MM.1S (cell line): ENCODE data around the gene C1QB.

Experiments used
- DNase-seq: peaks from one replicate; pipeline ENCODE4 v3.0.0-alpha.2; 2015
- H2AFZ ChIP-seq: fragments of 300-600 bp; sonication (generic); 2 replicates; pipeline ENCODE4 v1.6.0; 2016; ENCODE audit warnings: antibody characterized with exemption, low read length
- H3F3A ChIP-seq: fragments of 300-600 bp; sonication (generic); 2 replicates; pipeline ENCODE4 v1.6.1; 2016; ENCODE audit warnings: mild to moderate bottlenecking, antibody characterized with exemption, low read length, moderate library complexity, mixed read lengths; ENCODE audit not compliant: insufficient read depth
- H3K27ac ChIP-seq: fragments of 300-600 bp; sonication (generic); 2 replicates; pipeline ENCODE4 v1.5.1; 2016; ENCODE audit warnings: mild to moderate bottlenecking, low read length
- H3K27me3 ChIP-seq: fragments of 300-600 bp; sonication (generic); replicated peaks from 2 replicates; pipeline ENCODE4 v1.6.0; 2016; ENCODE audit warnings: low read length; ENCODE audit not compliant: insufficient read depth
- H3K36me3 ChIP-seq: fragments of 300-600 bp; sonication (generic); replicated peaks from 2 replicates; pipeline ENCODE4 v1.6.1; 2016; ENCODE audit warnings: mild to moderate bottlenecking, low read length, mixed read lengths; ENCODE audit not compliant: insufficient read depth
- H3K4me1 ChIP-seq: fragments of 300-600 bp; sonication (generic); 2 replicates; pipeline ENCODE4 v1.6.1; 2016; ENCODE audit warnings: low read length, mixed read lengths
- H3K4me2 ChIP-seq: fragments of 300-600 bp; sonication (generic); 2 replicates; pipeline ENCODE4 v1.6.0; 2016; ENCODE audit warnings: low read depth, low read length
- H3K4me3 ChIP-seq: fragments of 300-600 bp; sonication (generic); 2 replicates; pipeline ENCODE4 v1.5.1; 2016; ENCODE audit warnings: low read length, mixed read lengths
- H3K79me2 ChIP-seq: fragments of 300-600 bp; sonication (generic); 2 replicates; pipeline ENCODE4 v1.6.1; 2016; ENCODE audit warnings: mixed run types, low read length, mixed read lengths
- H3K9ac ChIP-seq: fragments of 300-600 bp; sonication (generic); 2 replicates; pipeline ENCODE4 v1.6.1; 2016; ENCODE audit warnings: low read length, mixed read lengths
- H3K9me2 ChIP-seq: fragments of 300-600 bp; sonication (generic); replicated peaks from 2 replicates; pipeline ENCODE4 v1.6.1; 2016; ENCODE audit warnings: mild to moderate bottlenecking, low read length, mixed read lengths; ENCODE audit not compliant: insufficient read depth
- H3K9me3 ChIP-seq: fragments of 300-600 bp; sonication (generic); replicated peaks from 2 replicates; pipeline ENCODE4 v1.6.1; 2016; ENCODE audit warnings: mild to moderate bottlenecking, low read length, mixed read lengths; ENCODE audit not compliant: insufficient read depth
- H4K20me1 ChIP-seq: fragments of 300-600 bp; sonication (generic); 2 replicates; pipeline ENCODE4 v1.6.1; 2016; ENCODE audit warnings: mild to moderate bottlenecking, low read length, moderate library complexity, mixed read lengths; ENCODE audit not compliant: insufficient read depth
- EZH2 ChIP-seq: fragments of 300-600 bp; sonication (generic); optimal IDR thresholded peaks from 2 replicates; pipeline ENCODE3; 2017; ENCODE audit warnings: low read depth, mild to moderate bottlenecking, antibody characterized with exemption, low read length, mixed read lengths
- EZH2phosphoT487 ChIP-seq: fragments of 300-600 bp; sonication (generic); IDR thresholded peaks from 2 replicates; pipeline ENCODE4 v1.6.1; 2018; ENCODE audit warnings: antibody characterized with exemption, low read length
- TF ChIP-seq, protein P1 (sequence below): fragments of 300-600 bp; sonication (generic); IDR thresholded peaks from 2 replicates; pipeline ENCODE4 v1.5.1; 2016; ENCODE audit warnings: antibody characterized with exemption, low read length, mixed read lengths

C1QB gene

DNA sequence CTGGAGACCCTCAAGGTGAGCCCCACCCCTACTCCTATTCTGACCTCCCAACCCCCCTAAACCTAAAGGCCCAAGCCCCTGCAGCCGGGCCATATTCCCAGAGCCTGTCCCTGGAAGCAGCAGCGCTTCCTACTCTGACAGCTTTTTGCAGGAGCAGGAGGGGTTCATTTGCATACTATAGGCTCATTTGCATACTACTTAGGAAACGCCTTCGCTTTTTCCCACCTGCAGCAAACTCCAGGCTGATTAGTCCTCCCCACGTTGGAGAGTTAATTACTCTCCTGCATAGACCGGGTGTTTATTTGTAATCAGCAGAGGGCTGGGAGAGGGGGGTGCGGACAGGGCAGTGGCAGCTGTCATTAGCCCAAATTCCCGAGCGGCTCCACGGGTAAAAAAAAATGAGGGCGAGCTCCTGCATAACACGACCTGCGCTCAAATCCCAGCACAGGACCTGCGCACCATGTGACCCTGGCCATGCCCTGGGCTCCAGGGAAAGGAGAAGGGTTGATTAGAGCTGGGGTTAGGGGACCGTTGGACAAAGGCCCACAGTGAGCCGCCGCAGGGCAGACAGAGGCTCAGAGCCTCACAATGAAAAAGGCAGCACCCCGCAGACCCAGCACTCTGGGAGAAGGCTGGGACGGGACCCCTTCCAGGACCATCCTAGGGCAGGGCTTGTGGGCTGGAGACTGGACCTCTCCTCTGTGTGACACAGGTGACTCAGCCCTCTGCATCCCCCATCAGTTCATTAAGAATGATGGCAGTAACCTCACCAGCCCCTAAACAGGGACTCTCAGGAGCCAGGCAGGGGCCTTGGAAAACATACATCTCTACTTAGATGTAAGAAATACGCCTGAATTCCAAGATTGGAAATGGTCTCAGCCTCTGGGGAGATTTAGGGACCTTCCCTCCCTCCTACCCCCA is 26.5 kb upstream of the C1QB start:
- Histone ChIP-seq H3K36me3 (no peaks in the 10 kb centered on the region), H3K79me2 (no peaks in the 10 kb centered on the region), H3K9me3 (no peaks in the 10 kb centered on the region), H2AFZ (no peak overlapping the region), H3K4me2 (no peak overlapping the region), H3K27me3 (peaks cover 96% of the 10 kb centered on the region), H3K4me3 (no peak overlapping the region), H3K9ac (no peak overlapping the region), H3K9me2 (no peaks in the 10 kb centered on the region), H3F3A (no peaks in the 10 kb centered on the region), H3K27ac (no peak overlapping the region), H3K4me1 (no peaks in the 10 kb centered on the region), H4K20me1 (no peaks in the 10 kb centered on the region)
- no peak for DNase-seq
- no peak for TF ChIP-seq EZH2
- TF ChIP-seq EZH2phosphoT487: no peak
- TF ChIP-seq, protein P1, sequence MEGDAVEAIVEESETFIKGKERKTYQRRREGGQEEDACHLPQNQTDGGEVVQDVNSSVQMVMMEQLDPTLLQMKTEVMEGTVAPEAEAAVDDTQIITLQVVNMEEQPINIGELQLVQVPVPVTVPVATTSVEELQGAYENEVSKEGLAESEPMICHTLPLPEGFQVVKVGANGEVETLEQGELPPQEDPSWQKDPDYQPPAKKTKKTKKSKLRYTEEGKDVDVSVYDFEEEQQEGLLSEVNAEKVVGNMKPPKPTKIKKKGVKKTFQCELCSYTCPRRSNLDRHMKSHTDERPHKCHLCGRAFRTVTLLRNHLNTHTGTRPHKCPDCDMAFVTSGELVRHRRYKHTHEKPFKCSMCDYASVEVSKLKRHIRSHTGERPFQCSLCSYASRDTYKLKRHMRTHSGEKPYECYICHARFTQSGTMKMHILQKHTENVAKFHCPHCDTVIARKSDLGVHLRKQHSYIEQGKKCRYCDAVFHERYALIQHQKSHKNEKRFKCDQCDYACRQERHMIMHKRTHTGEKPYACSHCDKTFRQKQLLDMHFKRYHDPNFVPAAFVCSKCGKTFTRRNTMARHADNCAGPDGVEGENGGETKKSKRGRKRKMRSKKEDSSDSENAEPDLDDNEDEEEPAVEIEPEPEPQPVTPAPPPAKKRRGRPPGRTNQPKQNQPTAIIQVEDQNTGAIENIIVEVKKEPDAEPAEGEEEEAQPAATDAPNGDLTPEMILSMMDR: no peak

DNA sequence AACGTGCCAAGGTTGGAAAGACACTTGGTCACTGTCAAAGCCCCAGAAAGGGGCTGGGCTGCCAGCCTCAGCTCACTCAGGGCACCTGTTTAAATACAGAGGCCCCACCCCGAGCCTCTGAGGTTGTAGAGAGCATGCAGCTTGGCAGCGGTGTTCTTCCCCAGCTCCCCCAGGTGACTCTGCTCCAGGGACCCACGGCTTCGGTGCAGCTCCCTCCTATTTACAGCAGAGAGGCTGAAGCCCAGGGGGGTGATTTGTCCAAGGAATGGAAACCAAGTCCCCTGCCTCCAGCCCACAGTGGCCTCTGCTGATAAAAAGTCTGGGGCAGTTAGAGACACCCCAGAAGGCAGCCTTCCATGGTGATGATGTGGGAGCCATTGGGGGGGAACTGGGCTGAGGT is 25.7 kb upstream of the C1QB start:
- H3K9ac ChIP-seq: no peak overlapping the region
- TF ChIP-seq EZH2phosphoT487: no peak
- no peak for TF ChIP-seq EZH2
- TF ChIP-seq, protein P1: no peak

DNA sequence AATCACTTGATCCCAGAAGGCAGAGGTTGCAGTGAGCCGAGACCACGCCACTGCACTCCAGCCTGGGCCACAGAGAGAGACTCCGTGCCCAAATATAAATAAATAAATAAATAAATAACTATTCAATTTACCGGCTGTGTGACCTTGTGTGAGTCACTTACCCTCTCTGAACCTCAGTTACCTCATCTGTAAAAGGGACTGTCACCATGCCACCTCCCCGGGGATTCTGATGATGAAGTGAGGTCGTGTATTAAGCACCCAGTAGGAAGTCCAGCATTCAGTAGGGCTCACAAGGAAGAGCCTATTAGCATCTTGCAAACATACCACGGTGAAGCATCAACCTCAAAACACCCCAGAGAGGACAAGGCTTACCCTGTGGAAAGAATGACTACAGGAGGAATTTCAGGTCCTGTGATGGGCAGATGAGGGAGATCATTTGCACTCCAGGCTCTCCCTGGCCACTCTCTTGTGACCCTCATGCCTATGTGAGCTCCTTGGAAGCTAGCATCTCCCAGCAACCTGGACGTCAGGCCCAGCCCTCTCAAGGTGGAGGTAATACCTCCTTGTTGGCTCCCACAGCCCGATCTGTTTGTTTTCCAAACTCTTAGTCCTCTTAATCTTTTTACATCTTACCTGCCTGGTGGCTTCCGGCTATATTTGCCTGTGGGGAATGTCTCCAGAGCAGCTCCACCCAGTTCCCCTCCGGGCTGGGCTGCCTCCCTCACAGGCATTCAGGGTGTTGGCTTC is 24.2 kb upstream of the C1QB start:
- Histone ChIP-seq H3K4me3 (no peak overlapping the region), H3K27ac (no peak overlapping the region), H3K9me2 (no peaks in the 10 kb centered on the region), H4K20me1 (no peaks in the 10 kb centered on the region), H3K36me3 (no peaks in the 10 kb centered on the region), H3K9me3 (no peaks in the 10 kb centered on the region), H3K9ac (no peak overlapping the region), H2AFZ (no peak overlapping the region), H3F3A (no peaks in the 10 kb centered on the region), H3K4me2 (no peak overlapping the region), H3K79me2 (no peaks in the 10 kb centered on the region), H3K27me3 (peaks cover 94% of the 10 kb centered on the region), H3K4me1 (no peaks in the 10 kb centered on the region)
- TF ChIP-seq EZH2 (no peak), EZH2phosphoT487 (no peak)
- TF ChIP-seq, protein P1: no peak
- DNase-seq: no peak

More for the DNA sequence above, 25.7 kb upstream of the C1QB start:
- Histone ChIP-seq H2AFZ (no peak overlapping the region), H3K4me3 (no peak overlapping the region), H3K36me3 (no peaks in the 10 kb centered on the region), H3K9me3 (no peaks in the 10 kb centered on the region), H3K9me2 (no peaks in the 10 kb centered on the region), H3K27me3 (peaks cover 96% of the 10 kb centered on the region), H3K27ac (no peak overlapping the region), H4K20me1 (no peaks in the 10 kb centered on the region), H3K79me2 (no peaks in the 10 kb centered on the region), H3F3A (no peaks in the 10 kb centered on the region), H3K4me2 (no peak overlapping the region), H3K4me1 (no peaks in the 10 kb centered on the region)
- DNase-seq: no peak
